NOMO-1 (cell line): ENCODE data around the gene LRP10.
A peak's percentile ranks its signal among the peaks of the same experiment; 100 is the strongest.
"Not testable (repeated sequence)": the region's sequence is repeated elsewhere in the genome, so short reads cannot be mapped to it uniquely, and the experiment has no call there.

Experiments used
- DNase-seq, 2 experiments: peaks; one replicate each; lab custom pipeline; 2025; ENCODE audit not compliant: unreplicated experiment in 2 of 2; lab: John Stamatoyannopoulos, UW

Gene LRP10

GRCh38 chr14:22842211-22843122 lies 29.1 kb upstream of the LRP10 start:
- DNase-seq = no peak

DNA sequence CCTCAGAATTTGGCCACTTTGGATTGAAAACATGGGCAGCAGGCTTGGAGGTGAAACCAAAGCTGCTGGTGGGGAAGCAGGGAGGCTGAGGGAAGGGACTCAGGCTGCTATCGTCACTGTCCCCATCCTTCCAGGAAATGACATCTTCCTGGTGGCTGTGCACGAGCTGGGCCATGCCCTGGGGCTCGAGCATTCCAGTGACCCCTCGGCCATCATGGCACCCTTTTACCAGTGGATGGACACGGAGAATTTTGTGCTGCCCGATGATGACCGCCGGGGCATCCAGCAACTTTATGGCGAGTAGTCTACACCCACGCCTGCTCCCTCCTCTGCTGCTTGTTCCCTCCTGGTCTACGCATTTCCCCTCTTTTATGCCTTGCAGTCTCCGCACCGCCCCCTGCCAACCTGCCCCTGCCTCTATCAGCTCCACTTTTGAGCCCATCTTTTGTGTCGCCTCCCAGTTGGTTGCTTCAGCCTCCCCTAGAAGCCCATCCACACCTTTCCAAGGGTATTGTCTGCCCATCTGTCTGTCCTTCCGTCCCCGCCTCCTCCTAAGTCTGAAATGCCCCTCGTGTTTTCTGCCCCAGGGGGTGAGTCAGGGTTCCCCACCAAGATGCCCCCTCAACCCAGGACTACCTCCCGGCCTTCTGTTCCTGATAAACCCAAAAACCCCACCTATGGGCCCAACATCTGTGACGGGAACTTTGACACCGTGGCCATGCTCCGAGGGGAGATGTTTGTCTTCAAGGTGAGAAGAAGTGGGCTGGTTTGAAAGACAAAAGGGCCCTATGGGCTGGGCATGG lies 28.2 kb upstream of the LRP10 start:
- no peak for DNase-seq

DNA sequence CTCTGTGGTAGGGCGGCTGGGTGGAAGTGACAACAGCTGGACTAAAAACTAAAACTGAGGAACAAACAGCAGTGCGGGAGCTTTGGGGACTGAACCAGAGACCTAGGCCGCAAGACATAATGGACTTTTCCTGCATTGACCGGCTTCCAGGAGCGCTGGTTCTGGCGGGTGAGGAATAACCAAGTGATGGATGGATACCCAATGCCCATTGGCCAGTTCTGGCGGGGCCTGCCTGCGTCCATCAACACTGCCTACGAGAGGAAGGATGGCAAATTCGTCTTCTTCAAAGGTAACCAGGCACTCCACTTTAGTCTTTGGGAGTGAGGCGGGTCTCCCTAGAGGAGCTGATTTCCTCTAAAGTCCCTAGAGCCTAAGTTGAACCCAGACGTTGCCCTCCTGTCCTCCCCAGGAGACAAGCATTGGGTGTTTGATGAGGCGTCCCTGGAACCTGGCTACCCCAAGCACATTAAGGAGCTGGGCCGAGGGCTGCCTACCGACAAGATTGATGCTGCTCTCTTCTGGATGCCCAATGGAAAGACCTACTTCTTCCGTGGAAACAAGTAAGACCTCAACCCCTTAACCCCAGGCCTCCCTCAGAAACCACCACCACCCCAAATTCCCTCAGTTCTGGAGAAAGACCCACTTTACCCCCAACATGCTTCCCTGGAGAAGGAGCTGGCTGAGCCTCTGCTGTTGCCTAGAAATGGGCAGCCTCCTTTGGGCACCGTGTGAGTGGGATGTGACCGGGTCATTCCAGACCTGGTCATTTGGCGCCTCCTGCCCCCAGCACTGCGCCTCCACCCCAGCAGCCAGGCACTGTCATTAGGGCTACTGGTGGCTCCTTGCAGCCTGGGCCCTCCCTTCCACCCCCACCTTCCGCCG lies 27.1 kb upstream of the LRP10 start:
- no peak for DNase-seq

- no peak for DNase-seq
These were observed 26.5 kb upstream of the LRP10 start for GRCh38 chr14:22845103-22845394.

DNA sequence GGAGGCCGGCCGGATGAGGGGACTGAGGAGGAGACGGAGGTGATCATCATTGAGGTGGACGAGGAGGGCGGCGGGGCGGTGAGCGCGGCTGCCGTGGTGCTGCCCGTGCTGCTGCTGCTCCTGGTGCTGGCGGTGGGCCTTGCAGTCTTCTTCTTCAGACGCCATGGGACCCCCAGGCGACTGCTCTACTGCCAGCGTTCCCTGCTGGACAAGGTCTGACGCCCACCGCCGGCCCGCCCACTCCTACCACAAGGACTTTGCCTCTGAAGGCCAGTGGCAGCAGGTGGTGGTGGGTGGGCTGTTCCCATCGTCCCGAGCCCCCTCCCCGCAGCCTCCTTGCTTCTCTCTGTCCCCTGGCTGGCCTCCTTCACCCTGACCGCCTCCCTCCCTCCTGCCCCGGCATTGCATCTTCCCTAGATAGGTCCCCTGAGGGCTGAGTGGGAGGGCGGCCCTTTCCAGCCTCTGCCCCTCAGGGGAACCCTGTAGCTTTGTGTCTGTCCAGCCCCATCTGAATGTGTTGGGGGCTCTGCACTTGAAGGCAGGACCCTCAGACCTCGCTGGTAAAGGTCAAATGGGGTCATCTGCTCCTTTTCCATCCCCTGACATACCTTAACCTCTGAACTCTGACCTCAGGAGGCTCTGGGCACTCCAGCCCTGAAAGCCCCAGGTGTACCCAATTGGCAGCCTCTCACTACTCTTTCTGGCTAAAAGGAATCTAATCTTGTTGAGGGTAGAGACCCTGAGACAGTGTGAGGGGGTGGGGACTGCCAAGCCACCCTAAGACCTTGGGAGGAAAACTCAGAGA lies 25.5 kb upstream of the LRP10 start:
- DNase-seq = no peak

GRCh38 chr14:22846811-22847307 lies 24.7 kb upstream of the LRP10 start:
- DNase-seq = no peak

- no peak for DNase-seq
These were observed 23.7 kb upstream of the LRP10 start for GRCh38 chr14:22847661-22848341.

DNA sequence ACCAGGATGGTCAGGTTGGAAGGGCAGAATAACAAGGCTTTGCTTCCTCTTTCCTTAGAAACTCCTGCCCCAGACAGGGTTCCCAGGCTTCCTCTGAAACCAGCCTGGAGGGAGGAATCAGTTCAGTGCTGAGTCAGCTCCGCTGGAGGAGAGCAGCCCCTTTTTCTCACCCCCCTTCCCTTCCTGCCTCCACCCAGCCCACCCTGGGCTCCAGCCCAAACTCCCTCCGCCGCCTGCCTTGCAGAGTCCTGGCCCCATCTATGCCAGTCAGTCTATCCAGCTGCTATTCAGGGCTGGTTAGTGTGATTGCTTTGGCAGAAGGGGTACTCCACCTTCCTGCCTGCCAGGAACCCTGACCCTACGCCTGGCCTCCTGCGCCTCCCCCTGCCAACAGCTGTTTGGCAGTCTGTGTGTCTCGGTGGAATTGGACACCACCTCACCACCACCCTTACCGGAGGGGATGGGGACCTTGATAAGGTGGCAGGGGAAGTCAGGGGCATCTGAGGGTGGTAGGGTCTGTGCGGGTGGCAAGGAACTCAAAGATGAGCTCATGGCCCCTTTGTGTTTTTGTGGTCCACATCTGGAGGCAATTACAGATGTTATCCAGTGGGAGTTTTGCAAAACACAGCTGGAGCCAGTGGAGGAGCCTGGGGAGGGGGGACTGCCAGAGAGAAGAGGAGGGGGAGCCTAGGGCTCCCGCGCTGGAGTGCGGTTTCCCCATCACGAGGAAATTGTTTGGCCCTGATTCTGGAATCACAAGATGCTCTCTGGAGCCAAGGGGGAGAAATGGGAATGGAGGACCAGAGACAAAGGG lies 23.0 kb upstream of the LRP10 start:
- DNase-seq = no peak

DNA sequence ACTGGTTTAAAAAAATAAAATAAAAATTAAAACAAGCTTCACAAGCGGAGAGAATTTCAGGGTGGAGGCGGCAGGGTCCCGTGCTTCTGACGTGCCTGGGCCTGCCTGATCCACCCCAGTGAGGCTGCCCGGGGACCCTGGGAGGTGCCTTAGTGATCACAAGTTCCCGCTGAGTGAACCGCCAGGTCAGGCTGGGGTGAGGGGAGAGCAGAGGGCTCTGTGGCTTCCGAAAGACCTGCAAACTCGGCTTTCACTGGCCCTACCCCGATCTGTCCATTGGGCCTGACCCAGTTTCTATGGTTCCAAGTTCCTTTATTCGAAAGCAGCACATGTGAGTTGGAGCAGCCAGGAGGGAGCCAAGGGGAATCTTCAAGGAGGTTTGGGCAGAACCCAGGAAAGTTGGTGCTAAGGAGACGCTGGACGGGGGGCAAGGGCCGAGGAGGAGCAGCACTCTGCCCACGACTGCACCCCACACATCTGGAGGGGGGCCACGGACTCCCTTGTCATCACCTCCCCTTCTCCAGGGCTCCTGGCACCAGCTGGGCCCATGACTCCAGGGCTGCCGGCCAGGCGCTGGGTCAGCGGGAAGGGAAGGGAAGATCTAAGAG lies 22.2 kb upstream of the LRP10 start:
- no peak for DNase-seq

DNA sequence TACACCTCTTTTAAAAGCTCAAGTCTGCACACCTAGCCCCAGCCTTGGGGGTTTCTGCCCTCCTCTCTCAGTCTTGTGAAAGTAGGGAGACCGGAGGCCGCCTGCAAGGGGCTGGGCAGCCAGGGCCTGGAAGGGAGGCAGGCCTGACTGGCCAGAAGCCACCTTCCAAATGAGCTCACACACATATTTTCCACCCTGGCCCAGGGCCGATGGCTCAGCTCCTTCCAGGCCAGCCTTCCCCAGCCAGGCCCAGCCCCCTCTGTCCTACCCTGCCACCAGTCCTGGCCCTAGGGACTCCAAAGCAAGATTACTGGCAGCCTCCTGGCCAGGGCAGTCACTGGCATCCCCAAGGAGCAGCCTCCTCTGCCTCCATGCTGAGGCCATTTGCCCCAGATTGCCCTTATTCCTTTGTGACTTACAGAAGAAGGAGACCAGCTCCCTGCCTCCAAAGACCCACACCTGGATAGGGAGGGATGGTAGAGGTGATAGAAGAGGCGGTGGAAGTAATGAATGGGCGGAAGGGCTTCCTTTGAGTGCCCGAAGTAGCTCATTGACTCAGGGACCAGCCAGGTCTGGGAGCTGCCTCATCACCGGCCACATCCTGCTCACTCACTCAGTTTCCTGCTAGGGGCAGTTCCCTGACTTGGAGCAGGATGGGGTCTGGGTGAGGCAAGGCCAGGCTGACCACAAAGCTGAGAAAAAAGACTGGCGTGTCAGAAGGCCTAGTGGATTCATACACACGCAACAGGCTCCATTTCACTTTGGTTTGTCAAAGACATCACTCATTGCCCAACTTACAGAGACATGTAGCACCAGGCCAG lies 20.4 kb upstream of the LRP10 start:
- peak; percentile 51 to 60 for DNase-seq

DNA sequence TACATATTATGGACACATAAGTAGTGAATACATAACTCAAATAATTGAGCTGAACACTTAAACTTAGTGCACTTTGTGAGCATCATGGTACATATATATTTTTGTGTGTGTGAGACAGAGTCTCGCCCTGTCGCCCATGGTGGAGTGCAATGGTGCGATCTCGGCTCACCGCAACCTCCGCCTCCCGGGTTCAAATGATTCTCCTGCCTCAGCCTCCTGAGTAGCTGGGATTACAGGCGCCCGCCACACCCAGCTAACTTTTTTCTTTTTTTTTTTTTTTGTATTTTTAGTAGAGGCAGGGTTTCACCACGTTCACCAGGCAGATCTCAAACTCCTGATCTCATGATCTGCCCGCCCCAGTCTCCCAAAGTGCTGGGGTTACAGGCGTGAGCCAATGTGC lies 19.4 kb upstream of the LRP10 start:
- not testable (repeated sequence) for DNase-seq

- DNase-seq = no peak
These were observed 19.0 kb upstream of the LRP10 start for GRCh38 chr14:22852599-22852939.

- peak; percentile 60 to 77 for DNase-seq
These were observed 18.4 kb upstream of the LRP10 start for GRCh38 chr14:22852940-22853767.

DNA sequence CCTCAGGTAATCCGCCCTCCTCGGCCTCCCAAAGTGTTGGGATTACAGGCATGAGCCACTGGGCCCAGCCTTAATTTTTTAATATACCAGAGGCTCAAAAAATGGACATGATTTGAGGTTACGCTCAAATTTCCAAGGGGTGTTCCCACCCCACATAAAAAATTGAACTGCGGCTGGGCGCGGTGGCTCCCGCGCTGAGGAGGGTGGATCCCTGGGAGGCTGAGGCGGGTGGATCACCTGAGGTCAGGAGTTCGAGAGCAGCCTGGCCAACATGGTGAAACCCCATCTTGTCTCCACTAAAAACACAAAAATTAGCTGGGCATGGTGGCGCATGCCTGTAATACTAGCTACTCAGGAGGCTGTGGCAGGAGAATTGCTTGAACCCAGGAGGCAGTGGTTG lies 17.2 kb upstream of the LRP10 start:
- DNase-seq = not testable (repeated sequence)

GRCh38 chr14:22854963-22855724 lies 16.4 kb upstream of the LRP10 start:
- no peak for DNase-seq

DNA sequence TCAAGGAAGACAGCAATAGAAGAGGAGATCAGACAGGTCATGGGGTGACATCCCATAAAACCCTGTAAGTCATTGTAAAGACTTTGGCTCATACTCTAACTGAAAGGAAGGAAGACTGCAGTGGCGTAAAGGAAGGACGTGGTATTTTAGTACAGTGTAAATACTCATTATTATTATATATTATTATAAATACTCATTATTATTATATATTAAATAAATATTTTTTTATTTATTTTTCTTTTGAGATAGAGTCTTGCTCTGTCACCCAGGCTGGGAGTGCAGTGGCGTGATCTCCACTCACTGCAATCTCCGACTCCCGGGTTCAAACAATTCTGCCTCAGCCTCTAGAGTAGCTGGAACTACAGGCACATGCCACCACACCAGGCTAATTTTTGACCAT lies 15.1 kb upstream of the LRP10 start:
- DNase-seq = no peak
